T-cell (primary cell): ENCODE data around the gene ANO4. TPM values are rescaled to one million over a fixed set of nuclear protein-coding genes. Genes with fewer than 3 reads are reported as not detected.

Source experiments
- ATAC-seq, 4 experiments: fragments of 200-7000 bp in 3 of 4; fragments of 150-1000 bp in 1 of 4; cut with Tn5 transposase; replicated peaks in 1 of 4; 1 replicate in 3 of 4; 2 replicates in 1 of 4; pipeline ENCODE4 v1.10.0; 2021; ENCODE audit warnings: moderate library complexity in 3 of 4, mild to moderate bottlenecking in 2 of 4, moderate number of reproducible peaks in 1 of 4
- CTCF ChIA-PET, 2 donors: fragments of 300-600 bp; sonication (Branson Sonifier 250); formaldehyde crosslinking; loops; one replicate each; lab custom pipeline; 2022; ENCODE audit warnings: antibody characterized with exemption in 2 of 2; lab: Charles Lee
- POLR2A ChIA-PET, 2 donors: fragments of 300-600 bp; sonication (Branson Sonifier 250); formaldehyde crosslinking; loops; one replicate each; lab custom pipeline; 2022; ENCODE audit warnings: antibody characterized with exemption in 2 of 2; lab: Charles Lee
- DNase-seq, 35 experiments: peaks; one replicate each; pipeline versions ENCODE4 v3.0.0 to v3.0.0-alpha.2; 2013 to 2023
- H3K27ac ChIP-seq: one replicate; pipeline ENCODE4 v1.5.1; 2013; ENCODE audit warnings: low read length
- H3K27me3 ChIP-seq, 2 experiments: replicated peaks in 1 of 2; 1 replicate in 1 of 2; 2 replicates in 1 of 2; pipeline versions ENCODE4 v1.6.1 to v1.7.0; 2013; ENCODE audit warnings: low read length in 1 of 2, mixed read lengths in 1 of 2; ENCODE audit not compliant: control insufficient read depth in 2 of 2, insufficient read depth in 2 of 2; ENCODE audit errors: extremely low read depth in 1 of 2
- H3K36me3 ChIP-seq, 2 donors: 1 replicate in 1 of 2; 2 replicates in 1 of 2; pipeline versions ENCODE4 v1.6.1 to v1.7.0; 2013; ENCODE audit warnings: low read length in 1 of 2; ENCODE audit not compliant: control insufficient read depth in 2 of 2, insufficient read depth in 1 of 2; ENCODE audit errors: extremely low read depth in 1 of 2
- H3K4me1 ChIP-seq, 2 experiments: 1 replicate in 1 of 2; 2 replicates in 1 of 2; pipeline versions ENCODE4 v1.6.1 to v1.7.0; 2013; ENCODE audit warnings: low read length in 2 of 2, mixed read lengths in 1 of 2; ENCODE audit not compliant: insufficient read depth in 2 of 2, control insufficient read depth in 1 of 2; ENCODE audit errors: extremely low read depth in 1 of 2
- H3K4me3 ChIP-seq, 2 donors: 1 replicate in 1 of 2; 2 replicates in 1 of 2; pipeline versions ENCODE4 v1.5.1 to v1.7.0; 2013; ENCODE audit warnings: mild to moderate bottlenecking in 2 of 2, low read length in 1 of 2, moderate library complexity in 1 of 2; ENCODE audit not compliant: control insufficient read depth in 1 of 2; ENCODE audit errors: extremely low read depth in 1 of 2
- H3K9me3 ChIP-seq: 2 replicates; pipeline ENCODE4 v1.7.0; 2013
- H3K27ac Mint-ChIP-seq, 2 donors: one replicate each; pipeline ENCODE4 v1.8.0; 2020 to 2021; ENCODE audit warnings: mild to moderate bottlenecking in 2 of 2, mixed read lengths in 2 of 2
- H3K27me3 Mint-ChIP-seq, 2 donors: one replicate each; pipeline ENCODE4 v1.8.0; 2021 to 2022; ENCODE audit warnings: mixed read lengths in 2 of 2
- H3K36me3 Mint-ChIP-seq: one replicate; pipeline ENCODE4 v1.8.0; 2021; ENCODE audit warnings: mixed read lengths
- H3K4me1 Mint-ChIP-seq, 3 donors: one replicate each; pipeline ENCODE4 v1.8.0; 2020 to 2022; ENCODE audit warnings: mixed read lengths in 3 of 3, mild to moderate bottlenecking in 1 of 3
- H3K4me3 Mint-ChIP-seq, 3 donors: one replicate each; pipeline ENCODE4 v1.8.0; 2020 to 2022; ENCODE audit warnings: mild to moderate bottlenecking in 3 of 3, mixed read lengths in 3 of 3, moderate library complexity in 3 of 3
- H3K9me3 Mint-ChIP-seq, 3 donors: one replicate each; pipeline ENCODE4 v1.8.0; 2020 to 2022; ENCODE audit warnings: mixed read lengths in 3 of 3
- WGBS: methylation state at CpG from one replicate; pipeline ENCODE4 v1.1.5; 2013; ENCODE audit warnings: missing lambda C conversion rate; ENCODE audit not compliant: insufficient coverage; 5-methylcytosine and 5-hydroxymethylcytosine counted together
- total RNA-seq, 35 experiments: library from RNA in 6 of 35; stranded (reverse) in 6 of 35; fragments of 120-200 nt in 1 of 35; gene quantifications; one replicate each; pipeline versions ENCODE4 v1.2.1 to v1.2.4 and lab custom pipeline; 2013 to 2026

Gene ANO4
- total RNA-seq, 5 donors from 2014 or later (not counting 1 experiment from before 2014, with no cell fraction given), result 0.26 TPM; not detected in 4

DNA sequence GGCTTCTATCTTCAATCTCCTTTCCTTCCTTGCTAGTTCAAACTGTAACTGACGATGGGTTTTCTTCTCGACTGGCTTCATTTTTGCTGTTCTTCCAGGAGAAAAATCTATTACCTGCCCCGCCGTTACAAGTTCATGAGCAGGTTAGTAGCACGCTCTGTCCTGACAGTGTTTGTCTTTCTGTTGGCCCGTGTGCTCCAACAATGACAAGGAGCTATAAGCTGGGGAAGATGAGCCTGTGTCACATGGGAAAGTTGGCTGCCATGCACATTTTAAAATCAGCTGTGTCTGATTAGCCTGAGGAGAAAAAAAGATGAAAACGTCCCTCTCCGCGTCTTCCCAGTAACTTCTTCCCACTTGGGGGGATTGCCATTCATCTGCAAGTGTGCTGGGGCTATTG, 180.2 kb downstream of the ANO4 start:
- Mint-ChIP-seq H3K36me3 (no peaks in the 10 kb centered on the region), H3K27me3 (no peaks in the 10 kb centered on the region), H3K27ac (no peak overlapping the region), H3K9me3 (peaks cover 4 to 15% (median 6%) of the 10 kb centered on the region in 3 donors), H3K4me3 (no peak overlapping the region), H3K4me1 (no peaks in the 10 kb centered on the region)
- DNase-seq (no peak), ATAC-seq (no peak)
- Histone ChIP-seq H3K27me3 (no peaks in the 10 kb centered on the region), H3K27ac (no peak overlapping the region), H3K4me1 (no peaks in the 10 kb centered on the region), H3K9me3 (no peaks in the 10 kb centered on the region), H3K4me3 (no peak overlapping the region), H3K36me3 (no peaks in the 10 kb centered on the region)
- ChIA-PET POLR2A (no interaction called here), CTCF (no interaction called here)
- WGBS, result 96% methylated on average over 6 of the region's 9 CpGs

DNA sequence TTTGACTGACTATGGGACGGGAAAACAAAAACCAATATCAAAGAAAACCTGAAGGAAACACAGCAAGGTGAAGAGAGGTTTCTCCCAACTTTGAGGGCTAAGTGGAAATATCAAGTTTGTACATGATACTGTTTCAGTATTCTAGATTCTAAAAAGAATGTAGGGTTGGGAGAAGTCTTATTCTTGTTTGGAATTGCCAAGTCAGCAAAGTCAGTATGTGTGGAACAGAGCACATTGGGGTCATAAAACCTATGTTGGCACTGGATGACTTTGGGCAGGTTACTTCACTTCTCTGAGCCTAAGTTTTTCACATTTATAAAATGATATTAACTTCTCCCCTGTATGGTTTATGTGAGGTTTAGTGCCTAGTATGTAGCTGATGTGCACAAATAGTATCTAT, 182.2 kb downstream of the ANO4 start:
- H3K27me3 ChIP-seq, result no peaks in the 10 kb centered on the region
- Mint-ChIP-seq H3K4me1 (no peaks in the 10 kb centered on the region), H3K4me3 (no peak overlapping the region), H3K27ac (no peak overlapping the region), H3K9me3 (peaks cover 4 to 11% (median 6%) of the 10 kb centered on the region in 3 donors), H3K27me3 (no peaks in the 10 kb centered on the region), H3K36me3 (no peaks in the 10 kb centered on the region)
- WGBS, result no CpG with 5 or more reads among the region's 1 CpG
- H3K9me3 ChIP-seq, result no peaks in the 10 kb centered on the region
- H3K4me1 ChIP-seq, result no peaks in the 10 kb centered on the region
- H3K27ac ChIP-seq, result no peak overlapping the region
- DNase-seq (no peak), ATAC-seq (no peak)
- CTCF ChIA-PET, result no interaction called here
- POLR2A ChIA-PET, result no interaction called here
- no peaks in the 10 kb centered on the region for H3K36me3 ChIP-seq
- H3K4me3 ChIP-seq, result no peak overlapping the region

DNA sequence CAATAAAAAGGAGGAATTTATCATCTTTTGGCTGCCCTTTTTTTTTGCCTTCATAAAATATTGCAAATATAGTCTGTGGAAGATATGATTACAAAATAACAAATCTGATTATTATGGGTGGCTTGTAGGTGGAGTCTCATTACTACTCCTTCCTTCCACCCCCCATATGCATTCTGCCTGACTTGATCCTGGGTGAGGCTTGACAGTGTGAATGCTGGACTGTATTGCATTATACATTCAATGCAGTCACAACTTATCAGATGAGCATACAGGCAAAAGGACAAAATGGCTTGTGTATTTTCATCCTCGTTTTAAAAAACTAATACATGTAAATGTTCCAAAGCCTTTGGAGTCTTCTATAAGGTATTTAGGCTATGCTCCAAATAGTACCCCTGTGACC, 186.3 kb downstream of the ANO4 start:
- H3K36me3 Mint-ChIP-seq, result no peaks in the 10 kb centered on the region
- no peaks in the 10 kb centered on the region for H3K27me3 ChIP-seq
- POLR2A ChIA-PET, result no interaction called here
- CTCF ChIA-PET, result no interaction called here
- no CpG with 5 or more reads among the region's 1 CpG for WGBS
- no peaks in the 10 kb centered on the region for H3K36me3 ChIP-seq
- no peaks in the 10 kb centered on the region for H3K9me3 ChIP-seq
- H3K4me3 Mint-ChIP-seq, result no peak overlapping the region
- H3K9me3 Mint-ChIP-seq, result peaks cover 3 to 11% (median 4%) of the 10 kb centered on the region in 3 donors
- no peaks in the 10 kb centered on the region for H3K4me1 Mint-ChIP-seq
- H3K27me3 Mint-ChIP-seq, result no peaks in the 10 kb centered on the region
- no peak for DNase-seq
- no peak overlapping the region for H3K27ac ChIP-seq
- ATAC-seq, result no peak
- H3K4me3 ChIP-seq, result no peak overlapping the region
- no peaks in the 10 kb centered on the region for H3K4me1 ChIP-seq
- H3K27ac Mint-ChIP-seq, result no peak overlapping the region

DNA sequence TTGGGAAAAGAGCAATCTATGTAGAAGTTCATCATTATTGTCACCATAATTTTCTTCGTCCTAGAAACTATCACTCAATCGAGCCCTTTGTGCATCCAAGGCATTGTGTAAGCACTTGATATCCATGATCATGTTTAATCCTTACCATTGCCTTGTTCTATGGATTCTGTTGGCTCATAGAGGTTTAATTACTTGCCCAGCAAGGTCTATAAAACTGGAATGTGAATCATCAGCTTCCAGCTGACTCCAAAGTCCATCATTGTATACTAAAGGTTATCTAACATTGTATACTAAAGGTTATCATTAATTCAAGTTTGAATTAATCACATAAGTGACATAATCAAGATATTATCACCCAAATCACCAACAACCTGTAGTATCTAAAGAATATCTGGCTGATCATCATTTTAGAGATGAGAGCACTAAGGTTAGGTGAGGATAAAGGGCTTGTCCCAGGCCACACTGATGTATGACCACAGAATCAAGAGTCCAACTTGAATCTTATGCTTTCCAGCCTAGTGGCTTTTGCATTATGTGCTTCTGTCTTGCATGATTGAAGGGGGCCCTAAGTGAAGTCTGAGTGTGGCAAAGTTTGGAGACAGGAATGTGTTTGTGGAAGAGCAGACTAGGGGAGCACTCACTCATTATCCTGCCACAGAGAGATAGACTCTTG, 188.1 kb downstream of the ANO4 start:
- POLR2A ChIA-PET, result no interaction called here

DNA sequence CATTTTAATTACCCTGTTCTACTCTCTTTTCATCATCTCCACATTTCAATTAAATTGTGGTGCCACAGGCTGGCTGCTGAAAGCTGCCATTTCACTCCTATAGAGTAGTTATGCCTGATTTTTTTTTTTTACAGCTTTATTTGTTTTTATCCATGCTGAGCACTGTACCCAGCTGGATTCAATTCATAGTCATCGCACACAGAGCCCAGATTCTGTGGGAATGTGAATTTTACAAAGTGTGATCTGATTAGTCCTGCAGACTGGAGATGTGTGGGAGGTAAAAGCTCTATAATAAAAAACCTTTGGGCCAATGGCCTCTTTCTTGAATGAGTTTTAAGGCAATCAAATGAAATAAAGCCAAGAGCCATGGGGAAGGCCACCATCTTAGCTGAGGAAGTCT, 190.2 kb downstream of the ANO4 start:
- Mint-ChIP-seq H3K27ac (no peak overlapping the region), H3K27me3 (no peaks in the 10 kb centered on the region), H3K9me3 (peaks cover 0 to 4% (median 3%) of the 10 kb centered on the region in 3 donors), H3K4me3 (no peak overlapping the region), H3K4me1 (no peaks in the 10 kb centered on the region), H3K36me3 (no peaks in the 10 kb centered on the region)
- Histone ChIP-seq H3K27me3 (no peaks in the 10 kb centered on the region), H3K9me3 (no peaks in the 10 kb centered on the region), H3K4me3 (no peak overlapping the region), H3K4me1 (no peaks in the 10 kb centered on the region), H3K27ac (no peak overlapping the region), H3K36me3 (no peaks in the 10 kb centered on the region)
- ATAC-seq (no peak), DNase-seq (no peak)
- ChIA-PET CTCF (no interaction called here), POLR2A (no interaction called here)
- 88% methylated on average over 1 of the region's 1 CpG for WGBS

More for the DNA sequence above, 188.1 kb downstream of the ANO4 start:
- H3K27ac ChIP-seq, result no peak overlapping the region
- CTCF ChIA-PET, result no interaction called here
- no peak overlapping the region for H3K27ac Mint-ChIP-seq
- H3K9me3 Mint-ChIP-seq, result peaks cover 0 to 11% (median 3%) of the 10 kb centered on the region in 3 donors
- no peaks in the 10 kb centered on the region for H3K27me3 ChIP-seq
- no peaks in the 10 kb centered on the region for H3K4me1 Mint-ChIP-seq
- H3K36me3 ChIP-seq, result no peaks in the 10 kb centered on the region
- H3K4me3 ChIP-seq, result no peak overlapping the region
- H3K27me3 Mint-ChIP-seq, result no peaks in the 10 kb centered on the region
- no peaks in the 10 kb centered on the region for H3K9me3 ChIP-seq
- no peaks in the 10 kb centered on the region for H3K4me1 ChIP-seq
- ATAC-seq, result no peak
- no CpG with 5 or more reads among the region's 2 CpGs for WGBS
- DNase-seq, result no peak
- no peak overlapping the region for H3K4me3 Mint-ChIP-seq
- no peaks in the 10 kb centered on the region for H3K36me3 Mint-ChIP-seq

DNA sequence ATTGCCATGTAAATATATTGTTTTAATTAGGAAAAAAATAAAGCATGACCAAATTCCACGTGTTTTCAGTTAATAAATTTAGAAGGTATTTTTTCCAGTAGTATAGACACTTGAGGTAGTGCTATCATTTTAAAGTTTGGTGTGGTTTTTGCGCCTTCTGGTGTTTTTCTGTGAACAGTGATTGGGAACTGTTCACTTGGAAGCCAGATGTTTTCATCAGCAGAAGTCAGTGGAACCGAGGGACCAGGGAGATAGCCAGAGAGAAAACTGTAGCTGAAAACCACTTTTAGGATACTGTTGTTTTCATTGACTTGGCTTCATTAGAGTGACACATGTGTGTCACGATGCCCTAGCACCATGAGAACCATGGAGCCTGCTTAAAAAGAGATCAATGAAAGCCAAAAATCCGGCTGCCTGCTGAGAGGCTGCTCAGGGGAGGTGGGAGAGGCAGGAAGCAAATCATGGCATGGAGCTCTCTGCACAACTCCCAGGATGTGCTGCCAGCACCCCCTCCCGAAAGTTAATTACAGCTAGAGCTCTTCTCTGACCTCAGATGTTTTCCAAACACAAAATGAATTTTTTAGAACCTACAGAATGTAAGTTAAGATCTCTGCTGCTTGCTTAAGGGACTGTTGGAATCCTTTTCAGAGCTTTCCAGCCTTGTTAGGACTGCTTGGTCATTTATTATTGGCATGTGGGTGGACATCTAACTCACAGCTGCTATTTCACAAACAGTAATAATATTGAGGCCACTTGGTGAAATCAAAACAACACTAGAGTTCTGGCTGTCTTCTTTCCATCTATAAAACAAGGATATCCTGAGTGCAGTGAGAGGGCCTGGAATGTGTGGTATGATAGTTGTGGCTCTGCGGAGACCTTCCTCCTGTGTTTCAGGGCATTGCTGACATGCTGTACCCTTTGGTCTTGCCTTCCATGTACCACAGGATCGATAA, 192.3 kb downstream of the ANO4 start:
- DNase-seq (no peak), ATAC-seq (no peak)
- no peak overlapping the region for H3K27ac Mint-ChIP-seq
- ChIA-PET POLR2A (no interaction called here), CTCF (no interaction called here)
- H3K27me3 Mint-ChIP-seq, result no peaks in the 10 kb centered on the region
- Histone ChIP-seq H3K9me3 (no peaks in the 10 kb centered on the region), H3K4me3 (no peak overlapping the region), H3K36me3 (no peaks in the 10 kb centered on the region), H3K4me1 (no peaks in the 10 kb centered on the region), H3K27me3 (no peaks in the 10 kb centered on the region), H3K27ac (no peak overlapping the region)
- H3K4me1 Mint-ChIP-seq, result no peaks in the 10 kb centered on the region
- 64% methylated on average over 6 of the region's 8 CpGs for WGBS
- H3K36me3 Mint-ChIP-seq, result no peaks in the 10 kb centered on the region
- H3K4me3 Mint-ChIP-seq, result no peak overlapping the region
- peaks cover 0 to 9% (median 4%) of the 10 kb centered on the region in 3 donors for H3K9me3 Mint-ChIP-seq
